Measurements from ENCODE around the gene NUDT21.

The NUDT21 gene

GRCh38 chr16:56479469-56479868 is 28.3 kb upstream of the NUDT21 start:
- TF ChIP-seq EZH2phosphoT487 (IDR thresholded peaks at IDR 0.05; ENCODE audit: borderline replicate concordance, low read length) (no peak), CTCF (IDR thresholded peaks at IDR 0.05; ENCODE audit: low read depth, low read length, poor library complexity, severe bottlenecking) (no peak)
- Histone ChIP-seq H3K9me3 (ENCODE audit: control insufficient read depth, insufficient read depth, low read length) (no peaks in the 10 kb centered on the region), H3K27me3 (ENCODE audit: control insufficient read depth, low read length) (no peaks in the 10 kb centered on the region), H3K4me2 (ENCODE audit: low read length) (no peak overlapping the region), H3K27ac (ENCODE audit: low read depth, low read length) (no peak overlapping the region), H3K79me2 (ENCODE audit: control insufficient read depth, low read length) (no peaks in the 10 kb centered on the region), H4K20me1 (ENCODE audit: control insufficient read depth, insufficient read depth, low read depth, low read length) (no peaks in the 10 kb centered on the region), H3F3A (ENCODE audit: control insufficient read depth, insufficient read depth) (peaks cover 4% of the 10 kb centered on the region; the same call in 1 of the 2 replicates), H3K4me3 (ENCODE audit: low read length) (no peak overlapping the region), H3K4me1 (ENCODE audit: control insufficient read depth, low read length) (no peaks in the 10 kb centered on the region), H3K9me2 (replicated peaks; ENCODE audit: control insufficient read depth, low read length) (no peaks in the 10 kb centered on the region), H3K36me3 (ENCODE audit: control insufficient read depth, low read length) (peaks cover 52% of the 10 kb centered on the region)

GRCh38 chr16:56478281-56479049 is 27.3 kb upstream of the NUDT21 start:
- Histone ChIP-seq H3K9me2 (replicated peaks; ENCODE audit: control insufficient read depth, low read length) (no peaks in the 10 kb centered on the region), H3K79me2 (ENCODE audit: control insufficient read depth, low read length) (no peaks in the 10 kb centered on the region), H3K9me3 (ENCODE audit: control insufficient read depth, insufficient read depth, low read length) (no peaks in the 10 kb centered on the region), H3K36me3 (ENCODE audit: control insufficient read depth, low read length) (peaks cover 58% of the 10 kb centered on the region), H3K4me3 (ENCODE audit: low read length) (no peak overlapping the region), H3K27ac (ENCODE audit: low read depth, low read length) (no peak overlapping the region), H4K20me1 (ENCODE audit: control insufficient read depth, insufficient read depth, low read depth, low read length) (no peaks in the 10 kb centered on the region), H3K27me3 (ENCODE audit: control insufficient read depth, low read length) (no peaks in the 10 kb centered on the region), H3F3A (ENCODE audit: control insufficient read depth, insufficient read depth) (peaks cover 4% of the 10 kb centered on the region; the same call in 1 of the 2 replicates), H3K4me2 (ENCODE audit: low read length) (no peak overlapping the region), H3K4me1 (ENCODE audit: control insufficient read depth, low read length) (no peaks in the 10 kb centered on the region)
- TF ChIP-seq EZH2phosphoT487 (IDR thresholded peaks at IDR 0.05; ENCODE audit: borderline replicate concordance, low read length) (no peak), CTCF (IDR thresholded peaks at IDR 0.05; ENCODE audit: low read depth, low read length, poor library complexity, severe bottlenecking) (no peak)

- H3K4me3 ChIP-seq (ENCODE audit: low read length), result no peak overlapping the region
- no peak overlapping the region for H3K4me2 ChIP-seq (ENCODE audit: low read length)
- H3K9me2 ChIP-seq (replicated peaks; ENCODE audit: control insufficient read depth, low read length), result no peaks in the 10 kb centered on the region
- H3K79me2 ChIP-seq (ENCODE audit: control insufficient read depth, low read length), result no peaks in the 10 kb centered on the region
- no peaks in the 10 kb centered on the region for H4K20me1 ChIP-seq (ENCODE audit: control insufficient read depth, insufficient read depth, low read depth, low read length)
- no peaks in the 10 kb centered on the region for H3K4me1 ChIP-seq (ENCODE audit: control insufficient read depth, low read length)
- H3K36me3 ChIP-seq (ENCODE audit: control insufficient read depth, low read length), result peaks cover 67% of the 10 kb centered on the region
- H3K27me3 ChIP-seq (ENCODE audit: control insufficient read depth, low read length), result no peaks in the 10 kb centered on the region
- H3F3A ChIP-seq (ENCODE audit: control insufficient read depth, insufficient read depth), result peaks cover 4% of the 10 kb centered on the region; the same call in 1 of the 2 replicates
- no peaks in the 10 kb centered on the region for H3K9me3 ChIP-seq (ENCODE audit: control insufficient read depth, insufficient read depth, low read length)
- H3K27ac ChIP-seq (ENCODE audit: low read depth, low read length), result no peak overlapping the region
- TF ChIP-seq CTCF (IDR thresholded peaks at IDR 0.05; ENCODE audit: low read depth, low read length, poor library complexity, severe bottlenecking) (no peak), EZH2phosphoT487 (IDR thresholded peaks at IDR 0.05; ENCODE audit: borderline replicate concordance, low read length) (no peak)
Measured at GRCh38 chr16:56477096-56477878, 26.2 kb upstream of the NUDT21 start.

Data from DOHH2 (cell line).